ENCODE data around the gene KRTAP9-1.
"Not testable (repeated sequence)": the region's sequence is repeated elsewhere in the genome, so short reads cannot be mapped to it uniquely, and the experiment has no call there.

The KRTAP9-1 gene

DNA sequence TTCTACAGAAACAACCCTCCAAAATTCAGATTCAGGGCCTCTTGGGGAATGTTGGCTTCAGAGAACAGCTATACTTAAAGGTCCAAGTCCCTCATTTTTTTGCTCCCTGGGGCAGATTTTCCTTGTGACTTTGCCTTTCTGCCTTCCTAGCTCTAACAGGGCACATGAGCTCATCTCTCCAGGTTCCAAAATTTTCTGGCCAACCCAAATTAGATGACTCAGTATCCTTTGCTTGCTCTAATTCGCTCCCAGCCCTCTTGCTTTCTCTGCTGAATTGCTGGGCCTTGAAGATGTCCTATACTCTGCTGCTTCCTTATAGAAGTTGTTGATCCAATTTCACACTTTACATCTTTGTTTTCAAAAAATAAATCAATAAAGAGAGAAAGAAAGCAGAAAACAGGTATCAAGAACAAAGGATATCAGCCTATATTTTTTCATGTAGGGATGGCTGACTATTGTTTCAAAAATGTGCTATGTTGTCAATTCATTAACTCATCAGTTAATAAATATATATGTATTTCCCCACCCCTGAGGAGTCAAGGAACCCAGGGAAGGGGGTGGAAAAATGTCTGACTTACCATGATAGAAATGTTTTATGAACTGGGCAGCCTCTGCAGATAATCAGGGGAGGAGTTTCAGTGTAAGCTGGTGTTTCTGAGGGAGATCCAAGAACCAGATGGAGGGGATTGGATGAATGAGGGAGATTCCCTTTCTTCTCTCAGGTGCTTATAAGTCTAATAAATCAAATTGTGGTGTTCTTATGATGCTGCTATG lies 10.7 kb upstream of the KRTAP9-1 start:
- no peak for DNase-seq (ENCODE audit: low read depth)

GRCh38 chr17:41184480-41184961 lies 5.2 kb upstream of the KRTAP9-1 start, which contains the start of gene KRTAP4-1:
Gene KRTAP4-1, minus strand, starts transcription at chr17:41184911. Its CDS starts 57 bp downstream, at chr17:41184854.
- no peak for DNase-seq (ENCODE audit: low read depth)

DNA sequence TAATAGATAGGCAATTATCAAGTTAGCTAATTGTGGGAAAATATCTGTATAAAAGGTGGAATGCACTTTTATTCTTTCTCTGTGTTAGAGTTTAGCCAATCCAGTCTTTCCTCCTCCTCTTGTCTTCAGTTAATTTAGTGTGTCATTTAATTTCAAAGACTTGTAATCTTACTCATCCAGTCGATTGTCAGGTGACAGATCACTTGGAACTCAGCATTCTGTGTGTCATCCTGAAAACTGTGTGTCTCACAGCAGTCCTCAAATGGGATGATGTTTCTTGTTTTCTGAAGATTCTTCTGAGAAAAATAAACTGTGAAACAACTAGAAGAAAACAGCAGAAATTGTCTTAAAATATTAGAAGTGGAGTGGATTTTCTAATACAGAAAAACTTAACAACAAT lies 4.7 kb upstream of the KRTAP9-1 start:
- no peak for DNase-seq (ENCODE audit: low read depth)

- DNase-seq (ENCODE audit: low read depth): no peak
Observed at GRCh38 chr17:41186872-41187271, 2.8 kb upstream of the KRTAP9-1 start.

DNA sequence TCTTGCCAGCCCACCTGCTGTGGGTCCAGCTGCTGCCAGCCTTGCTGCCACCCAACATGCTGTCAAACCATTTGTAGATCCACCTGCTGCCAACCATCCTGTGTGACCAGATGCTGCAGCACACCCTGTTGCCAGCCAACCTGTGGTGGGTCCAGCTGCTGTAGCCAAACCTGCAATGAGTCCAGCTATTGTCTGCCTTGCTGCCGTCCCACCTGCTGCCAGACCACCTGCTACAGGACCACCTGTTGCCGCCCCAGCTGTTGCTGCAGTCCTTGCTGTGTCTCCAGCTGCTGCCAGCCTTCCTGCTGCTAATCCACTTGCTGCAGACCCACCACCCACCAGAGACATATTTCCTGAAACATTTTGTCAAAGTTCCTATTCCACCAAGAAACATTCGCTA lies 641 bp downstream of the KRTAP9-1 start:
- no peak for DNase-seq (ENCODE audit: low read depth)

DNA sequence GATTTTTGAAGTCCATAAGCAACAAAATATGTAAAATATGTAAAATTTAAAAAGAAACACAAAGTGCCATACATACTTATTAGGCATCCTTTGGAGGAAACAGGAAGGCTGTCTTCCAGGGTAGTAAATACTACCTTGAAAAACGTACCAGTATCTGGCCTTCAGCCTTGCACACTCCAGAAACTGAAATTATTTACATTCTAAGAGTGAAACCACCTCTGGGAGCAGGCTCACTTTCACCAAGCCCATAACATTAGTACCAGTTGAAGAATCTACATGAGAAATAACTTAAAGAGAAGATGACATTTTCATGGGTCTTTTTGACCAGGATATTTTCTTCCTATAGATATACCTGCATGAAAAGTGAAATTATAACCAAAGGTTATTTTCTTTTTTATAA lies 6.4 kb downstream of the KRTAP9-1 start:
- no peak for DNase-seq (ENCODE audit: low read depth)

GRCh38 chr17:41199421-41200078 lies 9.9 kb downstream of the KRTAP9-1 start:
- no peak for DNase-seq (ENCODE audit: low read depth)

GRCh38 chr17:41211845-41212466 lies 22.3 kb downstream of the KRTAP9-1 start:
- DNase-seq (ENCODE audit: low read depth): no peak

DNA sequence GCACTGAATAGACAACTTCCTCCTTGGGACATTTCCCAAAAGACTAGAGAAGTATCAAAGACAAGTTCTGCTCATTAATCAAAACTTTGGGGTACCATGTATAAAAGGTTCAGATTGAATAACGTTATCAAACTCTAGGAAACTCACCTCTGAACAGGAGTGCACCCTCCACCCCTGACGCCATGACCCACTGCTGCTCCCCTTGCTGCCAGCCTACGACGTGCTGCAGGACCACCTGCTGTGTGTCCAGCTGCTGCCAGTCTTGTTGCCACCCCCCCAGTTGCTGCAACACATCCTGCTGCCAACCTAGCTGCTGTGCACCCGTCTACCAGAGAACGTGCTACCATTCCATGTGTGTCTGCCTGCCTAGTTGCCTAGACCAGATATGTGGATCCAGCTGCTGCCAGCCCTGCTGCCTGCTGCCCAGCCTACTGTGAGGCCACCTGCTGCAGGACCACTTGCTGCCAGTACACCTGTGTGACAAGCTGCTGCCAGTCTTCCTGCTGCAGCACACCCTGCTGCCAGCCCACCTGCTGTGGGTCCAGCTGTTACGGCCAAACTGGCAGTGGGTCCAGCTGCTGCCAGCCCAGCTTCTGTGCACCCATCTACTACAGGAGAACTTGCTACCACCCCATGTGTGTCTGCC lies 23.0 kb downstream of the KRTAP9-1 start:
- no peak for DNase-seq (ENCODE audit: low read depth)

DNA sequence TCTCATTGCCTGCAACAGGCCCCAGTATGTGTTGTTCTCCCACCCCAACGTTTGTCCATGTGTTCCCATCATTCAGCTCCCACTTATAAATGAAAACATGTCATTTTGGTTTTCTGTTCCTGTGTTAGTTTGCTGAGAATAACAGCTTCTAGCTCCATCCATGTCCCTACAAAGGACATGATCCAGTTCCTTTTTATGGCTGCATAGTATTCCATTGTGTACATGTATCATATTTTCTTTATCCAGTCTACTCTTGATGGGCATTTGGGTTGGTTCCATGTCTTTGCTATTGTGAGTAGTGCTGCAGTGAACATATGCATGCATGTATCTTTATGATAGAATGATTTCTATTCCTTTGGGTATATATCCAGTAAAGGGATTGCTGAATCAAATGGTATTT lies 26.0 kb downstream of the KRTAP9-1 start:
- DNase-seq (ENCODE audit: low read depth): no peak

GRCh38 chr17:41223821-41224220 lies 34.1 kb downstream of the KRTAP9-1 start:
- no peak for DNase-seq (ENCODE audit: low read depth)

GRCh38 chr17:41226051-41226450 lies 36.4 kb downstream of the KRTAP9-1 start:
- DNase-seq (ENCODE audit: low read depth): no peak

DNA sequence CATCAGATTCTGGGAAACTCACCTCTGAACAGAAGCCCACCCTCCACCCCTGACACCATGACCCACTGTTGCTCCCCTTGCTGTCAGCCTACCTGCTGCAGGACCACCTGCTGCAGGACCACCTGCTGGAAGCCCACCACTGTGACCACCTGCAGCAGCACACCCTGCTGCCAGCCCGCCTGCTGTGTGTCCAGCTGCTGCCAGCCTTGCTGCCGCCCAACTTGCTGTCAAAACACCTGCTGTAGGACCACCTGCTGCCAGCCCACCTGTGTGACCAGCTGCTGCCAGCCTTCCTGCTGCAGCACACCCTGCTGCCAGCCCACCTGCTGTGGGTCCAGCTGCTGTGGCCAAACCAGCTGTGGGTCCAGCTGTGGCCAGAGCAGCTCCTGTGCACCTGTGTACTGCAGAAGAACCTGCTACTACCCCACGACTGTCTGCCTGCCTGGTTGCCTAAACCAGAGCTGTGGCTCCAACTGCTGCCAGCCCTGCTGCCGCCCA lies 37.0 kb downstream of the KRTAP9-1 start, which contains the start of gene KRTAP9-2:
Gene KRTAP9-2 (plus strand): TSS at position 51 of the 498 bp plus-strand sequence. CDS start 7 bp downstream, at position 58.
- DNase-seq (ENCODE audit: low read depth): not testable (repeated sequence)

DNA sequence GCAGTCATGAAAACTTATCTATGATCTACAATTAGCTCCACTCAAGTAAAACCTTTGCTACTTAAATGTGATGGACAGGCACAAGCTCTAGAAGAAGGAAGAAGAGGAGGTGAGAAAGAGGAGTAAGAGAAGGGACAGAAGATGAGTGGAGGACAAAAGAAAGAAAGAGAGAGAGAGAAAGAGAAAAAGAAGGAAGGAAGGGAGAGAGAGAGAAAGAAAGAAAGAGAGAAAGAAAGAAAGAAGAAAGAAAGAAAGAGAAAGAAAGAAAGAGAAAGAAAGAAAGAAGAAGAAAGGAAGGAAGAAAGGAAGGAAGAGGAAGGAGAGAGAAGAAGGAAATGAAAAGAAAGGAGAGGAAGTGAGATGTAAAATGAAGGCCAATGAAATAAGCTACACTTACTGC lies 40.4 kb downstream of the KRTAP9-1 start:
- no peak for DNase-seq (ENCODE audit: low read depth)

DNA sequence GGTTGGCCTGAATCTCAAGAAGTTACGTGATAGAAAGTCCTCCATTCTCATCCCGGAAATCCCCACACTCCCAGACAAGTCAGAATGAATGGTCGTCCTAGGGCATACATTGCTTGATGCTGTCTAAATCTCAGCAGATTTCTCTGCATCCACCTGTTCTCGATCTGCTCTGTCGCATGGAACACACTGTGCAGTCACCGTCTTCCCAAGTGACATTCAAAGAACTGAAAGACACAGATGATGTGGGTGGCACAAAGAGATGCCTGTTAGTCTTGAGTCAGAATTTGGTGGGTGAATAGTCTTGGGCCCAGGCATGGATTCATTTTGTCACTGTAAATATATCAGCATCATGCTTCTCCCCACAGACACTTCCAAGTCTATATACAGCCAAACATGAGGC lies 42.0 kb downstream of the KRTAP9-1 start:
- no peak for DNase-seq (ENCODE audit: low read depth)

DNA sequence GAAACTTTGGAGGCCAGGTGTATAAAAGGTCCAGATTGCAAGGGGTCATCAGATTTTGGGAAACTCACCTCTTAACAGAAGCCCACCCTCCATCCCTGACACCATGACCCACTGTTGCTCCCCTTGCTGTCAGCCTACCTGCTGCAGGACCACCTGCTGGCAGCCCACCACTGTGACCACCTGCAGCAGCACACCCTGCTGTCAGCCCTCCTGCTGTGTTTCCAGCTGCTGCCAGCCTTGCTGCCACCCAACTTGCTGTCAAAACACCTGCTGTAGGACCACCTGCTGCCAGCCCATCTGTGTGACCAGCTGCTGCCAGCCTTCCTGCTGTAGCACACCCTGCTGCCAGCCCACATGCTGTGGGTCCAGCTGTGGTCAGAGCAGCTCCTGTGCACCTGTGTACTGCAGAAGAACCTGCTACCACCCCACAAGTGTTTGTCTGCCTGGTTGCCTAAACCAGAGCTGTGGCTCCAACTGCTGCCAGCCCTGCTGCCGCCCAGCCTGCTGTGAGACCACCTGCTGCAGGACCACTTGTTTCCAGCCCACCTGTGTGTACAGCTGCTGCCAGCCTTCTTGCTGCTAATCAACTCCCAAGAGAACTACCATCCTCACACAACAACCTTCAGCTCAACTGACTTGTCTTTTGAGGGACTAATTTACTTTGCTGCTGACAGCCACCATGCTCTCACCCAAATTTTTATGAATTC lies 42.9 kb downstream of the KRTAP9-1 start, which contains the start of gene KRTAP9-3:
Gene KRTAP9-3 (plus strand): TSS at position 51 of the 707 bp plus-strand sequence. CDS start 53 bp downstream, at position 104.
- not testable (repeated sequence) for DNase-seq (ENCODE audit: low read depth)

GRCh38 chr17:41237116-41237515 lies 47.4 kb downstream of the KRTAP9-1 start:
- DNase-seq (ENCODE audit: low read depth): not testable (repeated sequence)

DNA sequence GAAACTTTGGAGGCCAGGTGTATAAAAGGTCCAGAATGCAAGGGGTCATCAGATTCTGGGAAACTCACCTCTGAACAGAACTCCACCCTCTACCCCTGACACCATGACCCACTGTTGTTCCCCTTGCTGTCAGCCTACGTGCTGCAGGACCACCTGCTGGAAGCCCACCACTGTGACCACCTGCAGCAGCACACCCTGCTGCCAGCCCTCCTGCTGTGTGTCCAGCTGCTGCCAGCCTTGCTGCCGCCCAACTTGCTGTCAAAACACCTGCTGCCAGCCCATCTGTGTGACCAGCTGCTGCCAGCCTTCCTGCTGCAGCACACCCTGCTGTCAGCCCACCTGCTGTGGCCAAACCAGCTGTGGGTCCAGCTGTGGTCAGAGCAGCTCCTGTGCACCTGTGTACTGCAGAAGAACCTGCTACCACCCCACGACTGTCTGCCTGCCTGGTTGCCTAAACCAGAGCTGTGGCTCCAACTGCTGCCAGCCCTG lies 48.3 kb downstream of the KRTAP9-1 start, which contains the start of gene KRTAP9-8:
Gene KRTAP9-8 (plus strand): TSS at position 51 of the 489 bp plus-strand sequence. CDS start 53 bp downstream, at position 104.
- DNase-seq (ENCODE audit: low read depth): not testable (repeated sequence)
